Measurements from ENCODE around the gene PRAC2. TPM values are rescaled to one million over a fixed set of nuclear protein-coding genes. Genes with fewer than 3 reads are reported as not detected.

The PRAC2 gene
- total RNA-seq, 1 donor from 2014 or later: not detected

- no peaks in the 10 kb centered on the region for H3K4me1 Mint-ChIP-seq (ENCODE audit: low read depth, unreplicated experiment)
- FAIRE-seq (no peak), DNase-seq (ENCODE audit: low read depth) (no peak)
- no peak overlapping the region for H3K27ac ChIP-seq (ENCODE audit: low read depth, low read length)
- no peaks in the 10 kb centered on the region for H4K20me1 ChIP-seq (ENCODE audit: insufficient read depth, low read length)
- no peak overlapping the region for H3K4me2 ChIP-seq (ENCODE audit: low read length)
- no peak overlapping the region for H3K9ac ChIP-seq (ENCODE audit: low read length)
- no peaks in the 10 kb centered on the region for H3K79me2 ChIP-seq (ENCODE audit: insufficient read depth, low read length)
- H3K27me3 ChIP-seq (ENCODE audit: insufficient read depth, low read length): peaks cover 98% of the 10 kb centered on the region
- H3K4me3 ChIP-seq (ENCODE audit: insufficient read depth, low read depth, low read length): no peak overlapping the region
- H2AFZ ChIP-seq (ENCODE audit: low read depth, low read length): no peak overlapping the region
- H3K36me3 Mint-ChIP-seq (ENCODE audit: low read depth, unreplicated experiment): peaks cover 2% of the 10 kb centered on the region
- peak overlapping the region; percentile 20 for H3K27ac Mint-ChIP-seq (ENCODE audit: unreplicated experiment)
- TF ChIP-seq EZH2 (IDR thresholded peaks at IDR 0.05; ENCODE audit: insufficient read depth, low read length) (peak; percentile 83), CTCF (IDR thresholded peaks at IDR 0.05; ENCODE audit: insufficient read depth, low read depth, low read length) (no peak)
- peaks cover 97% of the 10 kb centered on the region for H3K27me3 Mint-ChIP-seq (ENCODE audit: low read depth, unreplicated experiment)
- H3K9me3 ChIP-seq (ENCODE audit: insufficient read depth, low read depth, low read length): peaks cover 16% of the 10 kb centered on the region
- no peaks in the 10 kb centered on the region for H3K36me3 ChIP-seq (ENCODE audit: insufficient read depth, low read length)
- H3K4me1 ChIP-seq (ENCODE audit: insufficient read depth, low read length): peaks cover 2% of the 10 kb centered on the region
- H3K9me3 Mint-ChIP-seq (ENCODE audit: unreplicated experiment): peaks cover 14% of the 10 kb centered on the region
- no peak overlapping the region for H3K4me3 Mint-ChIP-seq (ENCODE audit: unreplicated experiment)
These were observed 3.9 kb downstream of the PRAC2 start for GRCh38 chr17:48726916-48727286.

- no peak overlapping the region for H3K4me2 ChIP-seq (ENCODE audit: low read length)
- Mint-ChIP-seq H3K9me3 (ENCODE audit: unreplicated experiment) (peaks cover 14% of the 10 kb centered on the region), H3K36me3 (ENCODE audit: low read depth, unreplicated experiment) (peaks cover 2% of the 10 kb centered on the region), H3K4me3 (ENCODE audit: unreplicated experiment) (no peak overlapping the region), H3K27me3 (ENCODE audit: low read depth, unreplicated experiment) (peaks cover 97% of the 10 kb centered on the region), H3K4me1 (ENCODE audit: low read depth, unreplicated experiment) (no peaks in the 10 kb centered on the region), H3K27ac (ENCODE audit: unreplicated experiment) (peak overlapping the region; percentile 20)
- H3K36me3 ChIP-seq (ENCODE audit: insufficient read depth, low read length): no peaks in the 10 kb centered on the region
- TF ChIP-seq CTCF (IDR thresholded peaks at IDR 0.05; ENCODE audit: insufficient read depth, low read depth, low read length) (no peak), EZH2 (IDR thresholded peaks at IDR 0.05; ENCODE audit: insufficient read depth, low read length) (no peak)
- H3K9me3 ChIP-seq (ENCODE audit: insufficient read depth, low read depth, low read length): peaks cover 11% of the 10 kb centered on the region
- no peak overlapping the region for H3K27ac ChIP-seq (ENCODE audit: low read depth, low read length)
- H2AFZ ChIP-seq (ENCODE audit: low read depth, low read length): no peak overlapping the region
- H3K27me3 ChIP-seq (ENCODE audit: insufficient read depth, low read length): peaks cover 98% of the 10 kb centered on the region
- H3K4me1 ChIP-seq (ENCODE audit: insufficient read depth, low read length): peaks cover 2% of the 10 kb centered on the region
- no peak overlapping the region for H3K9ac ChIP-seq (ENCODE audit: low read length)
- H4K20me1 ChIP-seq (ENCODE audit: insufficient read depth, low read length): no peaks in the 10 kb centered on the region
- FAIRE-seq (no peak), DNase-seq (ENCODE audit: low read depth) (no peak)
- H3K79me2 ChIP-seq (ENCODE audit: insufficient read depth, low read length): no peaks in the 10 kb centered on the region
- H3K4me3 ChIP-seq (ENCODE audit: insufficient read depth, low read depth, low read length): no peak overlapping the region
These were observed 4.6 kb downstream of the PRAC2 start for GRCh38 chr17:48727415-48728175.

All from astrocyte (in vitro differentiated cells and primary cell).